ENCODE results near the gene RPLP2.
A peak's percentile ranks its signal among the peaks of the same experiment; 100 is the strongest.

RPLP2 gene

DNA sequence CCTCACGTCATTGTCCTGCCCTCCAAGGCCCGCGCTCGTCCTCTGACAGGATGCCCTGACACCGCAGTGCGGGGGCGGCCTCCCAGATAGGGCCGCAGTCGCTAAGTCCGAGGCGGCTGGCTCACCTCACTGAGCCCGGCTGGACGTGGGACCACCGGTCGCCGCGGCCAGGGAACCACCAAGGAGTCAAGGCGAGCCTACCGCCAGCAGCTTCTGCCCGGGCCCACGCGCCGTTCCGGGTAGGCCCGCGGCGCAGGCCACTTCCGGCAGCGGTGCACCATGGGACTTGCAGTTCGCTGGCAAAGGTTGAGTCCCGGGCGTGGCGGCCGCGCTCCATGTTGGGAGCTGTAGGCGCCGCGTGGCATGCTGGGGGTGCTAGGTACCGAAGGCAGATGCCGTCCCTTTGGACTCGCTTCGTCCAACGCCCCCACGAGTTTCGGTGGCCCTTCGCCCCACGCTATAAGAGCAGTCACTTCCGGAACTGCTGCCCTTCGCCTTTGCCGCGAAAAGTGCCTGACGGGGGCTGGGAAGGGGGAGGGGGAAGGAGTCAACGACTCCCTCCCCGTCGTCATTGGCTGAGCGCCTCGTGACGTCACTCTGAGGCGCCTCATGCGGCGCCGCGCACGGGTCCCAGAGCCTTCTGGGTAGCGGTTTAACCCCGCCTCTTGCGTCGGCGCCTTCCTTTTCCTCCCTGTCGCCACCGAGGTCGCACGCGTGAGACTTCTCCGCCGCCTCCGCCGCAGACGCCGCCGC is at the start of gene RPLP2:
Gene RPLP2, plus strand, starts transcription at position 681 of the 753 bp plus-strand sequence. CDS start 268 bp downstream, outside the sequence.
- DNase-seq = peak; percentile 96 to 100 (median 98)
- intact Hi-C loops (cut with DNase I) = no loop called here

- intact Hi-C loops (cut with DNase I) = loop anchor here (5.0 to 10.0 kb wide), 2 partner anchors 33 to 95 kb away; no protein-coding TSS in a partner anchor
- DNase-seq = no peak
Observed at GRCh38 chr11:760236-760635, 49.5 kb upstream of the RPLP2 start.

GRCh38 chr11:761526-762108 is 48.1 kb upstream of the RPLP2 start:
- intact Hi-C loops (cut with DNase I) = loop anchor here (5.0 to 10.0 kb wide), 2 partner anchors 34 to 97 kb away; no protein-coding TSS in a partner anchor
- DNase-seq = no peak

GRCh38 chr11:762421-763072 is 47.2 kb upstream of the RPLP2 start:
- intact Hi-C loops (cut with DNase I) = loop anchor here (5.0 to 10.0 kb wide), 2 partner anchors 35 to 98 kb away; no protein-coding TSS in a partner anchor
- DNase-seq = peak in 9 of 10 donors; percentile 65 to 97 (median 81)

GRCh38 chr11:763073-763463 is 46.7 kb upstream of the RPLP2 start:
- no peak for DNase-seq
- intact Hi-C loops (cut with DNase I) = loop anchor here (5.0 to 10.0 kb wide), 2 partner anchors 36 to 98 kb away; no protein-coding TSS in a partner anchor

DNA sequence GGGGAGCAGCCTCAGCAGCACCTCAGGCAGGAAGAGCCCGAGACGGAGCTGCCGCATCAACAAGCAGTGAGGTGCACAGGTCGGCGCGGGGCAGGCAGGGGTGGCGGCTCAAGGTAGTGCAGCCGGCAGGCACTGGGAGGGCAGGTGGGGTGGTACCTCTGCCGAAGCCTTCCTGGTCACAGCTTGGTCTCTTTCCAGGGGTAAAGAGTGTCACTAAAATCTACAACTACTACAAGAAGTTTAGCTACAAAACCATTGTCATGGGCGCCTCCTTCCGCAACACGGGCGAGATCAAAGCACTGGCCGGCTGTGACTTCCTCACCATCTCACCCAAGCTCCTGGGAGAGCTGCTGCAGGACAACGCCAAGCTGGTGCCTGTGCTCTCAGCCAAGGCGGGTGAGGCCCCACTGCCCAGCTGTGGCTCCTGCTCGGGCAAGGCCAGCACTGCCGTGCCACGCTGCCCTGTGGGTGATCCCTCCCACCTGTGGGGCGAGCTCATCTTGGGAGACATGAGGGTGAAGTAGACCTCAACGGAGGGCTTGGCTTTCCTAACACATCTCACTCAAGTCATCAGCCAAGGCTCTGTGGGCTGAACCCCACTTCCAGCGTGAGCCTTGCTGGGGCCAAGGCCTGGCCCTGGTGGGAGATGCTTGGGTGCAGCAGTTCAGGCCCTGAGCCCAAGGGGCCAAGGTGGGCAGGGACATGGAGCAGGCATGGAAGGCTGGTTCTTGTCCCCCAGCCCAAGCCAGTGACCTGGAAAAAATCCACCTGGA is 46.0 kb upstream of the RPLP2 start:
- DNase-seq = no peak

DNA sequence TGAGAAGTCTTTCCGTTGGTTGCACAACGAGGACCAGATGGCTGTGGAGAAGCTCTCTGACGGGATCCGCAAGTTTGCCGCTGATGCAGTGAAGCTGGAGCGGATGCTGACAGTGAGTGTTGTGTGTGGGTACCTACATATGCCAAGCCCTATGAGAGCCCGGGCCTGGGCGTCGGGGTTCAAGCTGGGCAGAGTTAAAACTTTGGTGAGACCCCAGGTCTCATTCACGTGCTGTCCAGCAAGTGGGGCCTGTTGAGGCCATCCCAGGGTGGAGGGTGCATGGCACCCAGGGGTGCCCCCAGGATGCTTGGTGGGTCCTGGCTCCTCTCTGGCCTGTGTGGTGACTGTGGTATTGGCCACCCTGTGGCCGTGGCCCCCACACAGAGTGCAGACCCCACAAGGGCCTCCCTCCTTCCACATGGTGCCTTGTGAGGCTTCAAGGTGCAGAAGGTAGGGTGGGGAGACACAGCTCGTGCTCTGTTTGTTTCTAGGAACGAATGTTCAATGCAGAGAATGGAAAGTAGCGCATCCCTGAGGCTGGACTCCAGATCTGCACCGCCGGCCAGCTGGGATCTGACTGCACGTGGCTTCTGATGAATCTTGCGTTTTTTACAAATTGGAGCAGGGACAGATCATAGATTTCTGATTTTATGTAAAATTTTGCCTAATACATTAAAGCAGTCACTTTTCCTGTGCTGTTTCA is 45.3 kb upstream of the RPLP2 start:
- intact Hi-C loops (cut with DNase I) = loop anchor here (5.0 to 10.0 kb wide), 2 partner anchors 37 to 100 kb away; no protein-coding TSS in a partner anchor
- peak in 2 of 10 donors; percentile 74 to 83 for DNase-seq

More for the DNA sequence above, 46.0 kb upstream of the RPLP2 start:
- intact Hi-C loops (cut with DNase I) = loop anchor here (5.0 to 10.0 kb wide), 2 partner anchors 36 to 99 kb away; no protein-coding TSS in a partner anchor

DNA sequence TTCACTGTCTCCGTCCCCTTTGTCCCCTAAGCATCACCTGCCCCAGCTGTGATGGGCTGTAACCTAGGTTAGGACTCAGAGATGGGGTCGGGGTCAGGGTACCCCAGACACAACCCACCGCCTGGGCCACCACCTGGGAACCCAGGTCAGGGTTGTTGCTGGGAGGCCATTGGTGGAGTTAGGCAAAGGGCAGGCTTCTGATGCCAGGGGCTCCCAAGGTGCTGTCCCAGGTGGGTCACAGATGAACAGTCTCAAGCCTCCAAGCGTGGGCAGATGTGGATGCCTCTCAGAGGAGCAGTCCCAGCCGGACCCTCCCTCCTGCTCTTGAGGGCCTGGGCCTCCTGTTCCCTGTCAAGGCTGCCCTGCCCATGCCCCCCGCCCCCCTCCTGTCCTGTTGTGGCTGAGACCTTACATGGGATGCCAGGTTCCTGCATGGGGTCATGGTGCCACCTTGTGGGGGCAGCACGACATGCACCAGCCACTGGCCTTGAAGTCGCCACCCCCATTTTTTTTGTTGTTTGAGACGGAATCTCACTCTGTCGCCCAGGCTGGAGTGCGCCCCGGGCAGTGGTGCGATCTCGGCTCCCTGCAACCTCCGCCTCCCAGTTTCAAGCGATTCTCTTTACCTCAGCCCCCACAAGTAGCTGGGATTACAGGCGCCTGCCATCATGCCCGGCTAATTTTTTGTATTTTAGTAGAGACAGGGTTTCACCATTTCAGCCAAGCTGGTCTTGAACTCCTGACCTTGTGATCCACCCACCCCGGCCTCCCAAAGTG is 44.6 kb upstream of the RPLP2 start:
- DNase-seq = peak in 6 of 10 donors; percentile 56 to 95 (median 70)
- intact Hi-C loops (cut with DNase I) = loop anchor here (10.0 kb wide), 1 partner anchor 100 kb away; no protein-coding TSS in a partner anchor

DNA sequence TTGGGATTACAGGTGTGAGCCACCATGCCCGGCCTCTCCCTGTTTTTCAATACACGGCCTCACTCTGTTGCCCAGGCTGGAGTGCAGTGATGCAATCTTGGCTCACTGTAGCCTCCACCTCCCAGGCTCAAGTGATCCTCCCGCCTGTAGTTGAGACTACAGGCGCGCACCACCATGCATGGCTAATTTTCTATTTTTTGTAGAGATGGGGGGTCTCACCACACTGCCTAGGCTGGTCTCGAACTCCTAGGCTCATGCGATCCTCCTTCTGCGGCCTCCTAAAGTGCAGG is 44.0 kb upstream of the RPLP2 start:
- intact Hi-C loops (cut with DNase I) = loop anchor here (10.0 kb wide), 1 partner anchor 101 kb away; no protein-coding TSS in a partner anchor
- DNase-seq = no peak

DNA sequence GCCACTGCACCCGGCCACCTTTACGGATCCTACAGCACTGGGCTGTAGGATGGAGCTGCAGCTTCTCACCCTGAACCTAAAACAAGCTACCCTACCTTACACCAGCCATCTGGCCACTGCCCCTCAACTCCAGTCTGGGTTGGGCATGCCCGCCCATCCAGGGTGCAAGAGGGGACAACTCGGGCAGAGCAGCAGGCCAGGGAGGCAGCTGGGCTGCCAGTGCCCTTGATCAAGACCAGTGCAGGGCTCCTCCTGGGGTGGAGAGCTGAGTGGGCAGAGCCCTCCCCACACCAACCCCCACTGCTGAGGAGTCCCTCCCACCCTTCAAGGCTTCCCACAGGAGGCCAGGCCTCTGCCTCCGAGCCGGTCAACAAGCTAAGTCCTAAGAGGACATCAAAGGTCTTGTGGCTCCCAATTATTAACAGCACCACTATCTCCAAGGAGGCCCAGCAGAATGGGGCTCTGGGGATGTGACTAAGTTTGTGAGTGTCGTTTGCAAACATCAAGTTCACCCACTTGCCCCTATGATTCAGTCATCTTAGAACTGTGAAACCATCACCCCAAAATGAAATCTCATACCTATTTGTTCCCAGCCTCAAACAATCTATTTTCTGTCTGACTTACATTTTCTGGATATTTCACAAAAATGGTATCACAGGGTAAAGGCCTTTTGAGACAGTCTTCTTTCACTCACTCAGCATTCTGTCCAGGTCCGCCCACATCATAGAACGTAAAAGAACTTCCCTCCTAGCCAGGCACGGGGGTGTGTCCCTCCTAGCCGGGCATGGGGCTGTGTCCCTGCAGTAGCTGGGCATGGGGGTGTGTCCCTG is 43.4 kb upstream of the RPLP2 start:
- intact Hi-C loops (cut with DNase I) = loop anchor here (10.0 kb wide), 1 partner anchor 102 kb away; no protein-coding TSS in a partner anchor
- no peak for DNase-seq

- no peak for DNase-seq
- intact Hi-C loops (cut with DNase I) = loop anchor here (10.0 kb wide), 1 partner anchor 102 kb away; no protein-coding TSS in a partner anchor
Observed at GRCh38 chr11:766936-767210, 42.9 kb upstream of the RPLP2 start.

DNA sequence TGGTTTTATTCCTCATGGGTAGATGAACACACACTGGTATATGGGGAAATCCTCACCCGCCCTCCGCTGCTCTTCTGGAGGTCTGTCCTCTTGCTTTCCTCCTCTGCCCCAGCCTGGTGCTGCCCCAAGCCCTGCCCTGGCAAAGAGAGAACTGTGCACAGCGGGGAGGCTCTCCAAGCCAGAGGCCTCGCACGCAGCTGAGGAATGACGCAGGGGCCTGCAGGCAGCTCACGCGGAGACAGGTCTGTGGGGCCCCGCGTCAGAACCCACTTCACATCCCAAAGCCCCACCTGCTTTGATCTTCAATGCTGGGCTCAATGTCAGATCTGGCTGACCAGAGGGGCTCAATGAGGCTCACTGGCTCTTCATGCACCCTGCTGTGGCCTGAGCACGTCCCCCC is 42.5 kb upstream of the RPLP2 start:
- peak in 1 of 10 donors; percentile 71 for DNase-seq

DNA sequence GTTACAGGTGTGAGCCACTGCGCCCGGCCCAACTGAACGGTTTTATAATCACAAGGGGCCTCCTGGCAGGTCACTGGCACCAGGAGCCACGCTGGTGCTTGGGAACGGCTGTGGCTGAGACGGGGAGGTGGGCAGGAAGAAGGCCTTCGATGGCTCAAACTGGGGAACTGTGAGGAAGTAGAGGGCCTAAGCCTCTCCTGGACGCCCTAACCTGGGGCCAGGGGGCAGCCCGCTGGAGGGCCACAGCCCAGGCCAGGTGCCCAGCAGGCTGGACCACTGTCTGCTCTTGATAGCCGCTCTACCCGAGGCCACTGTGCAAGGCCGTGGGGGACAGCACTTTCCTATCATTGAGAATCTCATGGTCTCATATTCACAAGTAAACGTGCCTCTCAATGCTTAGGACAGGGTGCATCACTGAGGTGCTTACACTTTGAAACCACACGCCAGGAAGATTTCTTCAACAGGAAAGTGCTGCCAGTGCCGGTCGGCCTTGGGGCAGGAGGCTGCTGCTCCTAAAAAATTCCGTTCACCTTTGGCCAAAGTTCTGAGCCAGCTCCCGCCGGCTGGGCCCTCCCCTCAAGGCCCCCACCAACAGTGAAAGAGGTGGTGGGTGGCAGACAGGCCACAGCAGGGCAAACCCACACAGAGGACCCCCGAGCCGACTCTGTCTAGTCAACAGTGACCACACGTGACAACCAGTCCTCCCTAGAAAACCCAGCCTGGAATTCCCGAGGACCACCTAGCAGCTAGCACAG is 39.7 kb upstream of the RPLP2 start:
- no peak for DNase-seq
- intact Hi-C loops (cut with DNase I) = loop anchor here (10.0 kb wide), 1 partner anchor 105 kb away; no protein-coding TSS in a partner anchor

More for the DNA sequence above, 42.5 kb upstream of the RPLP2 start:
- intact Hi-C loops (cut with DNase I) = loop anchor here (10.0 kb wide), 1 partner anchor 102 kb away; no protein-coding TSS in a partner anchor

- DNase-seq = peak in 1 of 10 donors; percentile 83
Observed at GRCh38 chr11:770642-771616, 38.8 kb upstream of the RPLP2 start.

DNA sequence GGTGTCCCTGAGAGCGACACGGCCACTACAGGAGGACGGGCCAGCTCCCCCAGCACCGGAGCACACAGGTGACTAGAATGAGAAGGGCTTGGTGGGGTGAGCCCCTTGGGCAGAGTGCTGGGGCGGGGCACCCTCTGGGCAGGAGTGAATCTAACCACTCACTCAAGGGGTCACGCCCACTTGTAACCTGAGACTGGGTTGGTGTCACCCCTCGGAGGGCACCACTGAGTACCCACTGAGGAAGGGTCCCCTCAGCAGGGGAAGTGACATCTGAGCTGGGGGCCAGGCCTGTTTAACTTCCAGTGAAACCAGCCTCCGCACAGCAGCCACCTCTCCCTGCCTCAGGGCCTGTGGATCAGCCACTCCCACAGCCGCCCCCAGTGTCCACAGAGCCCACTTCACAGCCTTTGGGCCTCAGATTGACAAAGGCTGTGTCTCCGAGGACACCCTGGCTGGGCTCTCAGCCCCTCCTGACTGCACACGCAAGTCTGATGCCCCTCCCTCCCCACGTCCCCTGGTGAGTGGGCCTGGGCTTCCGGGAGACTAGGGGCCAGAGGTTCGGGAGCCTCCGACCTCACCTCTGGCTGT is 38.1 kb upstream of the RPLP2 start:
- intact Hi-C loops (cut with DNase I) = no loop called here
- peak in 1 of 10 donors; percentile 79 for DNase-seq

More at GRCh38 chr11:770642-771616, 38.8 kb upstream of the RPLP2 start:
- intact Hi-C loops (cut with DNase I) = no loop called here
